ENCODE measurements around the gene SCMH1.

SCMH1 gene

GRCh38 chr1:41017141-41018017 is 224.7 kb downstream of the SCMH1 start:
- TF ChIP-seq CTCF (conservative IDR thresholded peaks at IDR 0.05; ENCODE audit: control insufficient read depth, insufficient read depth, low read depth, low read length): no peak
- no peak overlapping the region for H3K4me3 ChIP-seq (ENCODE audit: control insufficient read depth, low read depth, low read length)

GRCh38 chr1:41015897-41016470 is 226.1 kb downstream of the SCMH1 start:
- no peak for DNase-seq (ENCODE audit: low read depth)
- TF ChIP-seq CTCF (conservative IDR thresholded peaks at IDR 0.05; ENCODE audit: control insufficient read depth, insufficient read depth, low read depth, low read length): no peak
- H3K4me3 ChIP-seq (ENCODE audit: control insufficient read depth, low read depth, low read length): no peak overlapping the region

More at GRCh38 chr1:41017141-41018017, 224.7 kb downstream of the SCMH1 start:
- no peak for DNase-seq (ENCODE audit: low read depth)

- DNase-seq (ENCODE audit: low read depth): no peak
- no peak for TF ChIP-seq CTCF (conservative IDR thresholded peaks at IDR 0.05; ENCODE audit: control insufficient read depth, insufficient read depth, low read depth, low read length)
- no peak overlapping the region for H3K4me3 ChIP-seq (ENCODE audit: control insufficient read depth, low read depth, low read length)
Measured at GRCh38 chr1:41015281-41015896, 226.7 kb downstream of the SCMH1 start.

DNA sequence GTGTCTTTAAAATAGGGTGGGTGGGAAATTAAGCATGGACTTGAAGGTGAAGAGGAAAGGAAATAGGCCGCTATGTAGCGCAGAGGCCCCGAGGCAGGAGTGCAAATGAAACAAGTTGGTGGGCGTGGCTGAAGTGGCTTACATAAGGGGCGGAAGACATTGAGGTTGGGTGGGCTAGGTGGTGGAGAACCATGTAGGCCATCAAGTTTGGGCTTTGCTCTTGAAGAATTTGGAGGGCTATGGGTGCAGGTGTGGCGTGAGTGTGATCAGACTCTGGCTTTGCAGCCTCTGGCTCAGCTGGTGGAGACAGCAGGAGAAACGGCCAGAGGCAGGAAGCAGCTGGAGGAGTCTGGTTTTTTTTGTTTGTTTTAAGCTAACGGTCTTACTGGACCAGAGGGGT is 227.2 kb downstream of the SCMH1 start:
- no peak for DNase-seq (ENCODE audit: low read depth)
- TF ChIP-seq CTCF (conservative IDR thresholded peaks at IDR 0.05; ENCODE audit: control insufficient read depth, insufficient read depth, low read depth, low read length): no peak
- H3K4me3 ChIP-seq (ENCODE audit: control insufficient read depth, low read depth, low read length): no peak overlapping the region

DNA sequence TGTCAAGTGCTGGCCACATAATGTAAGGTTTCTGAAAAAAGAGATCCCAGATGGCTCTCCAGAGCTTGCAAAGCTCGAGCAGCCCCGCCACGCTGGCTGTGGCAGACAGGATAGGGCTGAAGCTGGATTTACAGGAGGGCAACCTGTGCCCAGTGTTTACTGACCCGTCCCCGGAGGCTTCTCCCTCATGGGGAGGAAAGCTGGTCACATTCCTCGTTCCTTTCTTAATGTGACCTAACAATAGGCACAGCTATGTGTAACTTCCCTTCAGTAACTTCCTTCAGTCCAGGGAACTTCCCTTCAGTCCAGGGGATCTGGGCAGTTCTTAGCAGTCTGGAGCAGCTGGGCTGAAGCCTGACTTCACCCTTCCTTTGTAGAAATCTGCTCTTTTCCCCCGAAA is 228.3 kb downstream of the SCMH1 start:
- TF ChIP-seq CTCF (conservative IDR thresholded peaks at IDR 0.05; ENCODE audit: control insufficient read depth, insufficient read depth, low read depth, low read length): no peak
- no peak for DNase-seq (ENCODE audit: low read depth)

GRCh38 chr1:41013024-41013423 is 229.1 kb downstream of the SCMH1 start:
- no peak for DNase-seq (ENCODE audit: low read depth)
- no peak overlapping the region for H3K4me3 ChIP-seq (ENCODE audit: control insufficient read depth, low read depth, low read length)
- TF ChIP-seq CTCF (conservative IDR thresholded peaks at IDR 0.05; ENCODE audit: control insufficient read depth, insufficient read depth, low read depth, low read length): no peak

More for the DNA sequence above, 228.3 kb downstream of the SCMH1 start:
- no peak overlapping the region for H3K4me3 ChIP-seq (ENCODE audit: control insufficient read depth, low read depth, low read length)

Data from fibroblast of mammary gland (primary cell).